H9 (cell line): Measurements from ENCODE around the gene GLRX. TPM values are rescaled to one million over a fixed set of nuclear protein-coding genes. Genes with fewer than 3 reads are reported as not detected.

ENCODE experiments used
- DNase-seq: peaks from one replicate; pipeline ENCODE4 v3.0.0-alpha.2; 2017
- H2AFZ ChIP-seq: one replicate; pipeline ENCODE4 v1.6.1; 2013; ENCODE audit warnings: mild to moderate bottlenecking, low read length, control low read depth, moderate library complexity
- H2AK5ac ChIP-seq: 2 replicates; pipeline ENCODE4 v1.6.1; 2013; ENCODE audit warnings: low read length, control low read depth, mixed read lengths; ENCODE audit not compliant: insufficient read length
- H2BK120ac ChIP-seq: one replicate; pipeline ENCODE4 v1.6.1; 2013; ENCODE audit warnings: low read depth, mild to moderate bottlenecking, low read length, control low read depth, inconsistent platforms; ENCODE audit not compliant: poor library complexity, severe bottlenecking
- H2BK12ac ChIP-seq: 2 replicates; pipeline ENCODE4 v1.6.1; 2013; ENCODE audit warnings: low read length, control low read depth, mixed read lengths, low read depth; ENCODE audit not compliant: insufficient read length
- H2BK15ac ChIP-seq: 2 replicates; pipeline ENCODE4 v1.6.1; 2013; ENCODE audit warnings: low read depth, low read length, control low read depth
- H2BK20ac ChIP-seq: one replicate; pipeline ENCODE4 v1.6.1; 2013; ENCODE audit warnings: low read depth, mild to moderate bottlenecking, low read length, control low read depth, inconsistent platforms; ENCODE audit not compliant: poor library complexity, severe bottlenecking
- H2BK5ac ChIP-seq: 2 replicates; pipeline ENCODE4 v1.6.1; 2013; ENCODE audit warnings: low read length, control low read depth, mixed read lengths; ENCODE audit not compliant: insufficient read length
- H3K14ac ChIP-seq: 2 replicates; pipeline ENCODE4 v1.6.1; 2013; ENCODE audit warnings: low read length, control low read depth; ENCODE audit not compliant: insufficient read depth
- H3K18ac ChIP-seq: 2 replicates; pipeline ENCODE4 v1.6.1; 2013; ENCODE audit warnings: low read depth, mild to moderate bottlenecking, mixed read lengths, low read length, control low read depth; ENCODE audit not compliant: insufficient read length
- H3K23ac ChIP-seq: 2 replicates; pipeline ENCODE4 v1.6.1; 2013; ENCODE audit warnings: low read length, control low read depth, mixed read lengths, low read depth; ENCODE audit not compliant: insufficient read length
- H3K23me2 ChIP-seq: 2 replicates; pipeline ENCODE4 v1.6.1; 2013; ENCODE audit warnings: low read depth, mild to moderate bottlenecking, mixed read lengths, low read length, control low read depth; ENCODE audit not compliant: insufficient read length, poor library complexity, severe bottlenecking
- H3K27ac ChIP-seq: 2 replicates; pipeline ENCODE4 v1.5.1; 2013; ENCODE audit warnings: low read length, control low read depth, mixed read lengths, low read depth; ENCODE audit not compliant: insufficient read length
- H3K27me3 ChIP-seq: 2 replicates; pipeline ENCODE4 v1.6.1; 2013; ENCODE audit warnings: low read length, control low read depth, inconsistent platforms; ENCODE audit not compliant: insufficient read depth
- H3K4ac ChIP-seq: 2 replicates; pipeline ENCODE4 v1.6.1; 2013; ENCODE audit warnings: low read depth, mild to moderate bottlenecking, control low read depth, inconsistent platforms, low read length, moderate library complexity
- H3K4me1 ChIP-seq: 2 replicates; pipeline ENCODE4 v1.6.1; 2013; ENCODE audit warnings: low read length, control low read depth, inconsistent platforms; ENCODE audit not compliant: insufficient read depth
- H3K4me2 ChIP-seq: 2 replicates; pipeline ENCODE4 v1.6.1; 2013; ENCODE audit warnings: low read length, control low read depth, mixed read lengths; ENCODE audit not compliant: insufficient read length, insufficient read depth
- H3K56ac ChIP-seq: 2 replicates; pipeline ENCODE4 v1.6.1; 2013; ENCODE audit warnings: low read depth, mild to moderate bottlenecking, mixed read lengths, low read length, control low read depth; ENCODE audit not compliant: insufficient read length
- H3K79me1 ChIP-seq: 2 replicates; pipeline ENCODE4 v1.6.1; 2013; ENCODE audit warnings: low read depth, mild to moderate bottlenecking, moderate library complexity, low read length, control low read depth, inconsistent platforms; ENCODE audit not compliant: insufficient read depth, poor library complexity, severe bottlenecking
- H3K79me2 ChIP-seq: 2 replicates; pipeline ENCODE4 v1.6.1; 2013; ENCODE audit warnings: low read length, control low read depth, inconsistent platforms; ENCODE audit not compliant: insufficient read depth
- H3K9ac ChIP-seq: 2 replicates; pipeline ENCODE4 v1.6.1; 2013; ENCODE audit warnings: low read length, control low read depth, mixed read lengths; ENCODE audit not compliant: insufficient read length; ENCODE audit errors: extremely low read depth
- H3K9me3 ChIP-seq: one replicate; pipeline ENCODE4 v1.6.1; 2013; ENCODE audit warnings: low read depth, low read length, inconsistent platforms; ENCODE audit not compliant: control insufficient read depth
- H3T11ph ChIP-seq: one replicate; pipeline ENCODE4 v1.6.1; 2013; ENCODE audit warnings: mild to moderate bottlenecking, low read length, control low read depth, inconsistent platforms
- H4K20me1 ChIP-seq: one replicate; pipeline ENCODE4 v1.6.1; 2013; ENCODE audit not compliant: control insufficient read depth, insufficient read length, insufficient read depth
- H4K5ac ChIP-seq: 2 replicates; pipeline ENCODE4 v1.6.1; 2013; ENCODE audit warnings: low read depth, mild to moderate bottlenecking, mixed read lengths, low read length, control low read depth; ENCODE audit not compliant: insufficient read length
- H4K8ac ChIP-seq: replicated peaks from 2 replicates; pipeline ENCODE4 v1.6.1; 2013; ENCODE audit warnings: low read length, control low read depth, mixed read lengths, low read depth; ENCODE audit not compliant: insufficient read length
- H4K91ac ChIP-seq: 2 replicates; pipeline ENCODE4 v1.6.1; 2013; ENCODE audit warnings: low read depth, mild to moderate bottlenecking, moderate library complexity, mixed read lengths, low read length, control low read depth; ENCODE audit not compliant: insufficient read length
- H3K27ac Mint-ChIP-seq, 3 experiments: 2 replicates in 2 of 3; 3 replicates in 1 of 3; pipeline ENCODE4 v1.8.0; 2020 to 2021; ENCODE audit warnings: mixed read lengths in 3 of 3, mild to moderate bottlenecking in 1 of 3, moderate library complexity in 1 of 3
- H3K27me3 Mint-ChIP-seq: 2 replicates; pipeline ENCODE4 v1.8.0; 2021; ENCODE audit warnings: low read depth, mild to moderate bottlenecking, moderate library complexity, mixed read lengths
- H3K36me3 Mint-ChIP-seq, 3 experiments: 2 replicates in 2 of 3; 3 replicates in 1 of 3; pipeline ENCODE4 v1.8.0; 2020 to 2021; ENCODE audit warnings: low read depth in 3 of 3, mixed read lengths in 3 of 3; ENCODE audit not compliant: insufficient read depth in 1 of 3
- H3K4me1 Mint-ChIP-seq, 2 experiments: 2 replicates each; pipeline ENCODE4 v1.8.0; 2020; ENCODE audit warnings: mixed read lengths in 2 of 2
- H3K4me3 Mint-ChIP-seq, 2 experiments: 2 replicates in 1 of 2; 3 replicates in 1 of 2; pipeline ENCODE4 v1.8.0; 2020 to 2021; ENCODE audit warnings: mild to moderate bottlenecking in 2 of 2, mixed read lengths in 2 of 2, moderate library complexity in 1 of 2
- H3K9me3 Mint-ChIP-seq, 2 experiments: 2 replicates in 1 of 2; 3 replicates in 1 of 2; pipeline ENCODE4 v1.8.0; 2020; ENCODE audit warnings: mild to moderate bottlenecking in 2 of 2, mixed read lengths in 2 of 2, moderate library complexity in 1 of 2
- CTCF ChIP-seq: fragments of 200-600 bp; sonication (generic); conservative IDR thresholded peaks from 3 replicates; pipeline ENCODE4 v1.8.0; 2021; ENCODE audit warnings: antibody characterized with exemption, mild to moderate bottlenecking
- WGBS: extraction: QIAGEN DNeasy Blood & Tissue Kit; methylation state at CpG from one replicate; pipeline ENCODE4 v1.1.7; 2013; ENCODE audit warnings: missing lambda C conversion rate, low lambda C conversion rate, mixed read lengths; ENCODE audit not compliant: insufficient read length; ENCODE audit errors: extremely low coverage; 5-methylcytosine and 5-hydroxymethylcytosine counted together
- total RNA-seq: library from RNA; stranded (reverse); gene quantifications from 2 replicates; pipeline ENCODE4 v1.2.1, GENCODE V29; 2021

The GLRX gene
- total RNA-seq, 1 experiment from 2014 or later: 13.8 TPM

- WGBS: no CpG with 5 or more reads among the region's 7 CpGs
Observed at GRCh38 chr5:95856501-95856981, 34.0 kb upstream of the GLRX start.

More at GRCh38 chr5:95856501-95856981, 34.0 kb upstream of the GLRX start:
- no peak for TF ChIP-seq CTCF
- Histone ChIP-seq H2BK120ac (no peak overlapping the region), H4K20me1 (no peaks in the 10 kb centered on the region), H3K4me2 (no peak overlapping the region), H4K8ac (no peak overlapping the region), H3K27ac (no peak overlapping the region), H3K23ac (no peak overlapping the region), H2BK15ac (no peak overlapping the region), H2BK5ac (no peak overlapping the region), H4K5ac (no peak overlapping the region), H2AFZ (no peak overlapping the region), H3K4me1 (no peaks in the 10 kb centered on the region), H3K14ac (no peak overlapping the region), H3K4ac (no peak overlapping the region), H2BK20ac (no peak overlapping the region), H3K18ac (no peak overlapping the region), H3K9me3 (no peaks in the 10 kb centered on the region), H2BK12ac (no peak overlapping the region), H3K27me3 (no peaks in the 10 kb centered on the region), H3K79me2 (no peaks in the 10 kb centered on the region), H3T11ph (no peak overlapping the region), H3K56ac (no peak overlapping the region), H2AK5ac (no peak overlapping the region), H4K91ac (no peak overlapping the region), H3K79me1 (no peaks in the 10 kb centered on the region), H3K9ac (no peak overlapping the region), H3K23me2 (no peaks in the 10 kb centered on the region)
- Mint-ChIP-seq H3K4me1 (peaks cover 19 to 21% of the 10 kb centered on the region in 2 experiments), H3K27me3 (peaks cover 10% of the 10 kb centered on the region), H3K27ac (no peak overlapping the region), H3K4me3 (no peak overlapping the region), H3K9me3 (no peaks in the 10 kb centered on the region; a peak in 2 of 5 replicates), H3K36me3 (no peaks in the 10 kb centered on the region)
- DNase-seq: no peak
